HG03521 (cell line): ENCODE results near the gene ARHGDIB.

ENCODE experiments used
- ATAC-seq: cut with Tn5 transposase; IDR thresholded peaks from one replicate; pipeline ENCODE4 v1.9.1; 2021; ENCODE audit warnings: mild to moderate bottlenecking, moderate library complexity; ENCODE audit not compliant: unreplicated experiment

ARHGDIB gene

GRCh38 chr12:14934511-14934910, 26.9 kb downstream of the ARHGDIB start:
- ATAC-seq: no peak

- no peak for ATAC-seq
These were observed 29.4 kb downstream of the ARHGDIB start for GRCh38 chr12:14931791-14932560.

- no peak for ATAC-seq
These were observed 30.0 kb downstream of the ARHGDIB start for GRCh38 chr12:14931359-14931758.

GRCh38 chr12:14930299-14930698, 31.1 kb downstream of the ARHGDIB start:
- no peak for ATAC-seq

GRCh38 chr12:14928931-14929330, 32.5 kb downstream of the ARHGDIB start:
- no peak for ATAC-seq

- ATAC-seq: no peak
These were observed 34.1 kb downstream of the ARHGDIB start for GRCh38 chr12:14927267-14927666.

- no peak for ATAC-seq
These were observed 36.9 kb downstream of the ARHGDIB start for GRCh38 chr12:14924541-14924940.

- no peak for ATAC-seq
These were observed 37.5 kb downstream of the ARHGDIB start for GRCh38 chr12:14923944-14924343.

- no peak for ATAC-seq
These were observed 40.2 kb downstream of the ARHGDIB start for GRCh38 chr12:14921218-14921617.

GRCh38 chr12:14920475-14921126, 40.8 kb downstream of the ARHGDIB start:
- ATAC-seq: no peak

- ATAC-seq: no peak
These were observed 41.9 kb downstream of the ARHGDIB start for GRCh38 chr12:14919455-14919854.

- no peak for ATAC-seq
These were observed 45.7 kb downstream of the ARHGDIB start for GRCh38 chr12:14915736-14916135.

- ATAC-seq: no peak
These were observed 48.0 kb downstream of the ARHGDIB start for GRCh38 chr12:14913381-14913781.

GRCh38 chr12:14911131-14911530, 50.3 kb downstream of the ARHGDIB start:
- ATAC-seq: no peak

- no peak for ATAC-seq
These were observed 51.1 kb downstream of the ARHGDIB start for GRCh38 chr12:14910090-14910915.

- no peak for ATAC-seq
These were observed 53.4 kb downstream of the ARHGDIB start for GRCh38 chr12:14907953-14908352.

- ATAC-seq: no peak
These were observed 55.3 kb downstream of the ARHGDIB start for GRCh38 chr12:14906114-14906513.

GRCh38 chr12:14905269-14906004, 56.0 kb downstream of the ARHGDIB start:
- no peak for ATAC-seq

GRCh38 chr12:14904854-14905253, 56.5 kb downstream of the ARHGDIB start:
- no peak for ATAC-seq

- no peak for ATAC-seq
These were observed 57.9 kb downstream of the ARHGDIB start for GRCh38 chr12:14903386-14904098.
